ENCODE data around the gene APOA4. TPM values are rescaled to one million over a fixed set of nuclear protein-coding genes. Genes with fewer than 3 reads are reported as not detected.

APOA4 gene
- total RNA-seq, 1 donor from 2014 or later: not detected

DNA sequence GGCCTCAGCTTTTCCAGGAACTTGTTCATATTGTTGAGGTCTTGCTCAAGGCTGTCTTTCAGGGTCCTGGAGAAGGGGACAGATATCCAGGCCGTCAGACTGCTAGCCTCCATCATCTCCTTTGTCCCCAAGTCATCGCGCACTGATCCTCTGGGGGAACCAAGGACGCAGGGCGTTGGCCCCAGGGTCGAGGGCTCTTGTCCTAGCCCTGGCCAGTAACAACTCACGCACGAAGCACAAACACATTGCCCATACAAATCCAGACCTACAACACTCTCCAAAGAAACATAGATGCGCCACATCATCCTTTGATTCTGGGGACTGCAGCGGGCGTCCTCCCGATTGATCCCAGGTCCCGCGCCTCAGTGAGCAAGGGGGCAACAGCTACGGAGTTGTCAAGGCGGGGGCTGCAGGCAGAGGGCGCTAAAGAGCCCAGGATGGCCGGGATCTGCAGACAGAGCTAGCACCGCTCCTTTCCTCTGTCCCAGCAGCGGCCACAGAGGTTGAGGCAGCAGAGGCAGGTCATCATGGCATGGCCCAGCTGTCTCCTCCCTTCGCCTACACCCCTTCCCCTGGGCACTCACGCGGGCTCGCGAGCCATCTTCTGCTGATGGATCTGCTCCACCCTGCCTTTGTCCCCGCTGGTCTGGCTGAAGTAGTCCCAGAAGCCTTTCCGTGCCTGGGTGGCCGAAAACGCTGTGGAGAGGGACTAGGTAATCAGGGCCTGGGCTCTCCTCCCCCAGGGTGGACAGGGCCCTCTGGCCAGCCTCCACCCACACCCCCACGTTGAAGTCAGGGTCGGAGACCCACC is 31.9 kb downstream of the APOA4 start:
- peak; percentile 64 to 90 for DNase-seq (ENCODE audit: low spot score in 2 of 2, unreplicated experiment in 2 of 2)
- TF ChIP-seq CTCF (IDR thresholded peaks at IDR 0.05; ENCODE audit: unreplicated experiment): peak; percentile 77
- Mint-ChIP-seq H3K27me3 (ENCODE audit: low read depth) (peaks cover 6% of the 10 kb centered on the region), H3K36me3 (peaks cover 2% of the 10 kb centered on the region), H3K4me3 (peak overlapping the region; percentile 20), H3K9me3 (no peaks in the 10 kb centered on the region), H3K4me1 (peaks cover 18% of the 10 kb centered on the region), H3K27ac (no peak overlapping the region)

- Mint-ChIP-seq H3K4me1 (peaks cover 18% of the 10 kb centered on the region), H3K36me3 (peaks cover 4% of the 10 kb centered on the region), H3K4me3 (peak overlapping the region; percentile 5), H3K9me3 (no peaks in the 10 kb centered on the region), H3K27ac (no peak overlapping the region), H3K27me3 (ENCODE audit: low read depth) (peaks cover 6% of the 10 kb centered on the region)
- no peak for TF ChIP-seq CTCF (IDR thresholded peaks at IDR 0.05; ENCODE audit: unreplicated experiment)
- DNase-seq (ENCODE audit: low spot score in 2 of 2, unreplicated experiment in 2 of 2): no peak
Measured at GRCh38 chr11:116790167-116791001, 32.7 kb downstream of the APOA4 start.

GRCh38 chr11:116788975-116789374 is 34.1 kb downstream of the APOA4 start:
- peaks cover 18% of the 10 kb centered on the region for H3K36me3 Mint-ChIP-seq
- H3K4me3 Mint-ChIP-seq: peak overlapping the region; percentile 99
- peaks cover 6% of the 10 kb centered on the region for H3K27me3 Mint-ChIP-seq (ENCODE audit: low read depth)
- H3K9me3 Mint-ChIP-seq: no peaks in the 10 kb centered on the region
- H3K4me1 Mint-ChIP-seq: peaks cover 18% of the 10 kb centered on the region
- DNase-seq (ENCODE audit: low spot score in 2 of 2, unreplicated experiment in 2 of 2): no peak
- H3K27ac Mint-ChIP-seq: no peak overlapping the region
- TF ChIP-seq CTCF (IDR thresholded peaks at IDR 0.05; ENCODE audit: unreplicated experiment): no peak

DNA sequence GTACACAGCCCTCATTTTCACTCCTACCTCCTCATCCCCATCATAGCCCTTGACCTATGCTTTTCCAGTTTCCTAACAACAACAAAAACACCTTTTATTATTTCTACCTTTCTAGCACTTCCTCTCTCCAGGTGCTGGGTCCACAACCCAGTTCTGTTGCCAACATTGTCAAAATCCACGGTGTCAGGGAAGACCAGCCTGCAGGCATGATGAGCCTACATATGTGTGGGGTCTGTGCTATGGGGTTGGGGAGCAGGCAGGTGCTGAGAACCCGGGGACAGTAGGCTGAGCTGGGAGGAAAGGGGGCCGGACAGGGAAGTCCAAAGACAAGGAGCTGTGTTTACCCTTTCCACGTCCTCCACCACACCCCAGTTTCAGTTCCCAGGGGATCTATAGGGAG is 34.6 kb downstream of the APOA4 start:
- Mint-ChIP-seq H3K36me3 (peaks cover 19% of the 10 kb centered on the region), H3K4me1 (peaks cover 18% of the 10 kb centered on the region), H3K27ac (peak overlapping the region; percentile 97), H3K9me3 (no peaks in the 10 kb centered on the region), H3K4me3 (peak overlapping the region; percentile 99), H3K27me3 (ENCODE audit: low read depth) (peaks cover 6% of the 10 kb centered on the region)
- no peak for DNase-seq (ENCODE audit: low spot score in 2 of 2, unreplicated experiment in 2 of 2)
- TF ChIP-seq CTCF (IDR thresholded peaks at IDR 0.05; ENCODE audit: unreplicated experiment): no peak

- Mint-ChIP-seq H3K4me1 (peaks cover 18% of the 10 kb centered on the region), H3K4me3 (peak within 1 kb of the TSS; percentile 99), H3K27me3 (ENCODE audit: low read depth) (peaks cover 6% of the 10 kb centered on the region), H3K36me3 (peaks cover 25% of the 10 kb centered on the region), H3K9me3 (no peaks in the 10 kb centered on the region), H3K27ac (peak within 1 kb of the TSS; percentile 97)
- TF ChIP-seq CTCF (IDR thresholded peaks at IDR 0.05; ENCODE audit: unreplicated experiment): no peak
- DNase-seq (ENCODE audit: low spot score in 2 of 2, unreplicated experiment in 2 of 2): peak; percentile 52 to 79
Measured at GRCh38 chr11:116787786-116788486, 35.2 kb downstream of the APOA4 start, which contains the start of gene ZPR1. ZPR1 (minus strand) TSS chr11:116788023; CDS start chr11:116787990, 33 bp downstream.

All from mesothelial cell of epicardium (in vitro differentiated cells).